K562 (cell line): ENCODE results near the gene C1QC. TPM values are rescaled to one million over a fixed set of nuclear protein-coding genes. Genes with fewer than 3 reads are reported as not detected.

Experiments used
- ATF7 ChIP-seq: fragments of 450-650 bp; IDR thresholded peaks from 2 replicates; pipeline ENCODE4 v1.7.1; 2014; ENCODE audit warnings: mild to moderate bottlenecking, moderate library complexity
- HDAC2 ChIP-seq: fragments of 450-650 bp; IDR thresholded peaks from 2 replicates; pipeline ENCODE4 v1.6.1; 2016; ENCODE audit warnings: mild to moderate bottlenecking
- NRF1 ChIP-seq, 2 experiments: fragments of 450-650 bp; IDR thresholded peaks in 1 of 2; conservative IDR thresholded peaks in 1 of 2; 2 replicates each; pipeline ENCODE4 v1.6.1; 2014; ENCODE audit warnings: mild to moderate bottlenecking in 2 of 2
- RAD21 ChIP-seq, 2 experiments: fragments of 250-450 bp in 1 of 2; fragments of 450-650 bp in 1 of 2; sonication (Bioruptor Pico) in 1 of 2; formaldehyde crosslinking in 1 of 2; IDR thresholded peaks in 1 of 2; conservative IDR thresholded peaks in 1 of 2; 2 replicates each; pipeline versions ENCODE4 v1.4.0 to v1.8.0; 2020 to 2022; ENCODE audit warnings: mild to moderate bottlenecking in 2 of 2, moderate library complexity in 1 of 2
- ZKSCAN3 ChIP-seq: fragments of 250-450 bp; sonication (Bioruptor Pico); IDR thresholded peaks from 2 replicates; pipeline ENCODE4 v1.4.0; 2020
- ZNF584 ChIP-seq: fragments of 200-800 bp; sonication (Bioruptor generic); IDR thresholded peaks from 2 replicates; pipeline ENCODE4 v1.6.1; 2016; ENCODE audit warnings: low read depth, mild to moderate bottlenecking, missing genetic modification characterization, missing compliant biosample characterization
- polyA plus RNA-seq, 8 experiments: library from polyadenylated mRNA; depleted of rRNA in 4 of 8; stranded (reverse) in 5 of 8; unstranded in 3 of 8; fragments of >200 nt; fragmentation: Nextera tagmentation in 2 of 8; fragmentation: Illumina TruSeq in 1 of 8; extraction: Ambion mirVana in 2 of 8; extraction: Trizol in 1 of 8; gene quantifications; 2 replicates each; pipeline versions ENCODE4 v1.2.1 to v1.2.3, GENCODE V29; 2011 to 2014; ENCODE audit warnings: inconsistent platforms in 1 of 8, missing spikeins in 1 of 8
- total RNA-seq, 7 experiments: library from RNA; depleted of rRNA in 6 of 7; stranded (reverse); fragments of >200 nt in 6 of 7; fragmentation: Illumina TruSeq in 2 of 7; extraction: Trizol in 2 of 7; gene quantifications; 2 replicates each; pipeline versions ENCODE4 v1.2.1 to v1.2.3, GENCODE V29; 2011 to 2021; ENCODE audit warnings: low replicate concordance in 1 of 7
- TF ChIP-seq, protein P1 (sequence below): sonication (generic); formaldehyde crosslinking; IDR thresholded peaks from 2 replicates; pipeline ENCODE4 v1.5.0; 2020; ENCODE audit warnings: missing genetic modification reagents
- TF ChIP-seq, protein P2 (sequence below): fragments of 450-650 bp; IDR thresholded peaks from 2 replicates; pipeline ENCODE4 v1.6.1; 2017; ENCODE audit warnings: mild to moderate bottlenecking, moderate library complexity

The C1QC gene
- total and polyA plus RNA-seq, 9 of the 15 experiments (the other 6 are each of a cell fraction or from before 2014, with no cell fraction given) = 0.69 TPM; not detected in 8

DNA sequence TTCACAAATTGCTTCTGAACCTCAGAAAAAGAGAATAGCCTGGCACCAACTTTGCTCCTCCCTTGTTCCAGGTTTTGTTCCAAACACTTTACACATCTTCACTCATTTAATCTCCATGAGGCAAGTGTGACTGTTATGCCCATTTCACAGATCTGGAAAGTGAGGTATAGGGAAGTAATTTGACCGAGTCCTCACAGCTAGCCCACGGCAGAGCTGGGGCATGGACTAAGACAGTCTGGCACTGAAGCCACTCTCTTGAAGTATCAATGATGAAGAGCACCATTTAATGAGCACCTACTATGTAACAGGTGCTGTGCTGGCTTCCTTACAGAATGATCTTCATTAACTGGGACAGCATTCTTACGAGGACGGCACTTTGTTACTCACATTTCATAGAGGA, 28.6 kb downstream of the C1QC start (continued):
- TF ChIP-seq ZNF584 (CRISPR knock-in tag) (no peak), RAD21 (CRISPR knock-in tag; conservative IDR thresholded peaks at IDR 0.05 in 1 of 2, IDR thresholded peaks at IDR 0.05 in 1 of 2) (no peak), HDAC2 (0 out of 2 replicates have a peak, but pooled peaks have one; percentile 32), ZKSCAN3 (CRISPR knock-in tag) (no peak), ATF7 (no peak), NRF1 (conservative IDR thresholded peaks at IDR 0.05 in 1 of 2, IDR thresholded peaks at IDR 0.05 in 1 of 2) (no peak)
- TF ChIP-seq, protein P1, sequence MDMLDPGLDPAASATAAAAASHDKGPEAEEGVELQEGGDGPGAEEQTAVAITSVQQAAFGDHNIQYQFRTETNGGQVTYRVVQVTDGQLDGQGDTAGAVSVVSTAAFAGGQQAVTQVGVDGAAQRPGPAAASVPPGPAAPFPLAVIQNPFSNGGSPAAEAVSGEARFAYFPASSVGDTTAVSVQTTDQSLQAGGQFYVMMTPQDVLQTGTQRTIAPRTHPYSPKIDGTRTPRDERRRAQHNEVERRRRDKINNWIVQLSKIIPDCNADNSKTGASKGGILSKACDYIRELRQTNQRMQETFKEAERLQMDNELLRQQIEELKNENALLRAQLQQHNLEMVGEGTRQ (CRISPR knock-in tag) = no peak
- TF ChIP-seq, protein P2, sequence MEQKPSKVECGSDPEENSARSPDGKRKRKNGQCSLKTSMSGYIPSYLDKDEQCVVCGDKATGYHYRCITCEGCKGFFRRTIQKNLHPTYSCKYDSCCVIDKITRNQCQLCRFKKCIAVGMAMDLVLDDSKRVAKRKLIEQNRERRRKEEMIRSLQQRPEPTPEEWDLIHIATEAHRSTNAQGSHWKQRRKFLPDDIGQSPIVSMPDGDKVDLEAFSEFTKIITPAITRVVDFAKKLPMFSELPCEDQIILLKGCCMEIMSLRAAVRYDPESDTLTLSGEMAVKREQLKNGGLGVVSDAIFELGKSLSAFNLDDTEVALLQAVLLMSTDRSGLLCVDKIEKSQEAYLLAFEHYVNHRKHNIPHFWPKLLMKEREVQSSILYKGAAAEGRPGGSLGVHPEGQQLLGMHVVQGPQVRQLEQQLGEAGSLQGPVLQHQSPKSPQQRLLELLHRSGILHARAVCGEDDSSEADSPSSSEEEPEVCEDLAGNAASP = no peak
